HepG2 (cell line): ENCODE data around the gene FAM118B. TPM values are rescaled to one million over a fixed set of nuclear protein-coding genes. Genes with fewer than 3 reads are reported as not detected.
A peak's percentile ranks its signal among the peaks of the same experiment; 100 is the strongest.

Experiments used
- REL ChIP-seq: sonication (generic); formaldehyde crosslinking; conservative IDR thresholded peaks from 2 replicates; pipeline ENCODE4 v1.8.0; 2022; ENCODE audit warnings: mild to moderate bottlenecking, missing genetic modification reagents, moderate library complexity
- SOX13 ChIP-seq, 3 experiments: fragments of 450-650 bp in 1 of 3; sonication (generic) in 1 of 3; formaldehyde crosslinking in 1 of 3; IDR thresholded peaks in 2 of 3; conservative IDR thresholded peaks in 1 of 3; 2 replicates each; pipeline versions ENCODE4 v1.5.0 to v1.6.1; 2016 to 2020; ENCODE audit warnings: antibody characterized with exemption in 1 of 3, mild to moderate bottlenecking in 1 of 3, missing compliant biosample characterization in 1 of 3, missing genetic modification reagents in 1 of 3, moderate library complexity in 1 of 3
- ZNF232 ChIP-seq: sonication (generic); formaldehyde crosslinking; IDR thresholded peaks from 2 replicates; pipeline ENCODE4 v1.4.0; 2020; ENCODE audit warnings: missing genetic modification reagents, borderline replicate concordance
- ZNF530 ChIP-seq: sonication (generic); formaldehyde crosslinking; IDR thresholded peaks from 2 replicates; pipeline ENCODE4 v1.5.0; 2020; ENCODE audit warnings: low read depth, mild to moderate bottlenecking, missing genetic modification reagents
- ZNF720 ChIP-seq: sonication (generic); formaldehyde crosslinking; IDR thresholded peaks from 2 replicates; pipeline ENCODE4 v1.4.0; 2020; ENCODE audit warnings: missing genetic modification reagents
- ZNF737 ChIP-seq: sonication (generic); formaldehyde crosslinking; IDR thresholded peaks from 2 replicates; pipeline ENCODE4 v1.5.0; 2020; ENCODE audit warnings: missing genetic modification reagents, mild to moderate bottlenecking, borderline replicate concordance
- polyA plus RNA-seq, 8 experiments: library from polyadenylated mRNA; depleted of rRNA in 3 of 8; stranded (reverse) in 7 of 8; unstranded in 1 of 8; fragments of >200 nt; fragmentation: Illumina TruSeq in 4 of 8; extraction: Trizol in 4 of 8; gene quantifications; 2 replicates each; pipeline versions ENCODE4 v1.2.1 to v1.2.3, GENCODE V29; 2011 to 2016; ENCODE audit warnings: low read depth in 4 of 8, missing spikeins in 1 of 8, mixed read lengths in 1 of 8; ENCODE audit not compliant: insufficient read depth in 1 of 8
- total RNA-seq, 5 experiments: library from RNA; depleted of rRNA; stranded (reverse); fragments of >200 nt; fragmentation: Illumina TruSeq; extraction: Trizol; gene quantifications; 2 replicates each; pipeline ENCODE4 v1.2.3, GENCODE V29; 2016; ENCODE audit warnings: low read depth in 1 of 5
- TF ChIP-seq, protein P1 (sequence below), 2 experiments: fragments of 450-650 bp in 1 of 2; sonication (generic) in 1 of 2; formaldehyde crosslinking in 1 of 2; IDR thresholded peaks; 2 replicates each; pipeline versions ENCODE4 v1.6.1 to v1.8.0; 2016 to 2022; ENCODE audit warnings: antibody characterized with exemption in 1 of 2, mild to moderate bottlenecking in 1 of 2, missing genetic modification reagents in 1 of 2
- TF ChIP-seq, protein P2 (sequence below): sonication (generic); formaldehyde crosslinking; IDR thresholded peaks from 2 replicates; pipeline ENCODE4 v1.5.0; 2020; ENCODE audit warnings: mild to moderate bottlenecking, missing genetic modification reagents
- TF ChIP-seq, protein P3 (sequence below): IDR thresholded peaks from 2 replicates; pipeline ENCODE4 v1.6.1; 2016; ENCODE audit warnings: missing compliant biosample characterization, missing genetic modification reagents, borderline replicate concordance
- TF ChIP-seq, protein P4 (sequence below): sonication (generic); IDR thresholded peaks from 2 replicates; pipeline ENCODE4 v1.6.1; 2016; ENCODE audit warnings: low read depth, borderline replicate concordance

The FAM118B gene
- total and polyA plus RNA-seq, 2 of the 13 experiments (the other 11 are each of a cell fraction or from before 2014, with no cell fraction given), result 10.2 to 25.7 TPM

DNA sequence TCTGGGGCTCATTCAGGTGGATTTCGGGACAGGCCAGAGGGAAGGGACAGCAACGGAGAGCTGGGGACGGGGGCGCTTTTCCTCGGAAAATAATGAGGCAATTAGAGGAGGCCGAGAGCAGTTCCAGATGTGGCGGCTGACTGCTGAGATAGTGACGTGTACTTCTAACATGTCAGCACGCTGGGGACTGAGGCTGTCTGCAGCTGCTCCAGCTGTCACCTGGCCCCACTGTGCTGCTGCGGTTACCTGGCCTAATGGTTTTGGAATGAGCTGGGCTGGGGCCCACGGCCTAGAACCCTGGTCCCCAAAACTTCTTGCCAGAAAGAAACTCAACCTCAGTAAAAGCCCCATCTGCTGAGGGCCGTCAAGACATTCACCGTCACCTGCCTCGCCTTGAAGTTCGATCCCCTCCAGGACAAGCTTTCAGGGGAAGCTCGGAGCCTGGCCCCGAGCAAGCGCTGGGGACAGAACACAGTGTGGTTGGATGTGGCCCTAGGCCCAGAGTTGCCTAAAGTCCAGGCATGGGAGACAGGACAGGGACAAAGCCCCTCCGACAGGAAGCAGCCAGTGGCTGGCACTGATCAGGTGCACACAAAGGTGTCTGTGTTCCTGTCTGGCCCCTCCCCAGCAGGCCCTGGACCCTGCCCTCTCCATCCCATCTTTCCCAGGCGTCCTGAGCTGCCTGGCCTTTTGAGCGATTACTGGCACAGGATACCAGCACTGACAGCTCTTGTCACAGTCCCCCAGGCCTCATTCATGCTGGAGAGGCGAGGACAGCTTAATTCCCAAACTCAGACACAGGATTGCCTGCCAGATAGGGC, 22.3 kb upstream of the FAM118B start (continued):
- TF ChIP-seq, protein P1, sequence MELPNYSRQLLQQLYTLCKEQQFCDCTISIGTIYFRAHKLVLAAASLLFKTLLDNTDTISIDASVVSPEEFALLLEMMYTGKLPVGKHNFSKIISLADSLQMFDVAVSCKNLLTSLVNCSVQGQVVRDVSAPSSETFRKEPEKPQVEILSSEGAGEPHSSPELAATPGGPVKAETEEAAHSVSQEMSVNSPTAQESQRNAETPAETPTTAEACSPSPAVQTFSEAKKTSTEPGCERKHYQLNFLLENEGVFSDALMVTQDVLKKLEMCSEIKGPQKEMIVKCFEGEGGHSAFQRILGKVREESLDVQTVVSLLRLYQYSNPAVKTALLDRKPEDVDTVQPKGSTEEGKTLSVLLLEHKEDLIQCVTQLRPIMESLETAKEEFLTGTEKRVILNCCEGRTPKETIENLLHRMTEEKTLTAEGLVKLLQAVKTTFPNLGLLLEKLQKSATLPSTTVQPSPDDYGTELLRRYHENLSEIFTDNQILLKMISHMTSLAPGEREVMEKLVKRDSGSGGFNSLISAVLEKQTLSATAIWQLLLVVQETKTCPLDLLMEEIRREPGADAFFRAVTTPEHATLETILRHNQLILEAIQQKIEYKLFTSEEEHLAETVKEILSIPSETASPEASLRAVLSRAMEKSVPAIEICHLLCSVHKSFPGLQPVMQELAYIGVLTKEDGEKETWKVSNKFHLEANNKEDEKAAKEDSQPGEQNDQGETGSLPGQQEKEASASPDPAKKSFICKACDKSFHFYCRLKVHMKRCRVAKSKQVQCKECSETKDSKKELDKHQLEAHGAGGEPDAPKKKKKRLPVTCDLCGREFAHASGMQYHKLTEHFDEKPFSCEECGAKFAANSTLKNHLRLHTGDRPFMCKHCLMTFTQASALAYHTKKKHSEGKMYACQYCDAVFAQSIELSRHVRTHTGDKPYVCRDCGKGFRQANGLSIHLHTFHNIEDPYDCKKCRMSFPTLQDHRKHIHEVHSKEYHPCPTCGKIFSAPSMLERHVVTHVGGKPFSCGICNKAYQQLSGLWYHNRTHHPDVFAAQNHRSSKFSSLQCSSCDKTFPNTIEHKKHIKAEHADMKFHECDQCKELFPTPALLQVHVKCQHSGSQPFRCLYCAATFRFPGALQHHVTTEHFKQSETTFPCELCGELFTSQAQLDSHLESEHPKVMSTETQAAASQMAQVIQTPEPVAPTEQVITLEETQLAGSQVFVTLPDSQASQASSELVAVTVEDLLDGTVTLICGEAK (IDR thresholded peaks at IDR 0.05), result no peak
- TF ChIP-seq, protein P1 (CRISPR knock-in tag; IDR thresholded peaks at IDR 0.05), result 0 out of 2 replicates have a peak, but pooled peaks have one; percentile 50
- TF ChIP-seq ZNF720 (CRISPR knock-in tag) (no peak), ZNF737 (CRISPR knock-in tag) (no peak), REL (CRISPR knock-in tag) (no peak), ZNF232 (CRISPR knock-in tag) (peak; percentile 52; the same call in 1 of the 2 replicates), SOX13 (IDR thresholded peaks at IDR 0.05) (0 out of 2 replicates have a peak, but pooled peaks have one; percentile 11), SOX13 (CRISPR knock-in tag; conservative IDR thresholded peaks at IDR 0.05 in 1 of 2, IDR thresholded peaks at IDR 0.05 in 1 of 2) (peak in 1 of 2 experiments; percentile 82; a peak in 1 of 4 replicates), ZNF530 (CRISPR knock-in tag) (no peak)
- TF ChIP-seq, protein P2, sequence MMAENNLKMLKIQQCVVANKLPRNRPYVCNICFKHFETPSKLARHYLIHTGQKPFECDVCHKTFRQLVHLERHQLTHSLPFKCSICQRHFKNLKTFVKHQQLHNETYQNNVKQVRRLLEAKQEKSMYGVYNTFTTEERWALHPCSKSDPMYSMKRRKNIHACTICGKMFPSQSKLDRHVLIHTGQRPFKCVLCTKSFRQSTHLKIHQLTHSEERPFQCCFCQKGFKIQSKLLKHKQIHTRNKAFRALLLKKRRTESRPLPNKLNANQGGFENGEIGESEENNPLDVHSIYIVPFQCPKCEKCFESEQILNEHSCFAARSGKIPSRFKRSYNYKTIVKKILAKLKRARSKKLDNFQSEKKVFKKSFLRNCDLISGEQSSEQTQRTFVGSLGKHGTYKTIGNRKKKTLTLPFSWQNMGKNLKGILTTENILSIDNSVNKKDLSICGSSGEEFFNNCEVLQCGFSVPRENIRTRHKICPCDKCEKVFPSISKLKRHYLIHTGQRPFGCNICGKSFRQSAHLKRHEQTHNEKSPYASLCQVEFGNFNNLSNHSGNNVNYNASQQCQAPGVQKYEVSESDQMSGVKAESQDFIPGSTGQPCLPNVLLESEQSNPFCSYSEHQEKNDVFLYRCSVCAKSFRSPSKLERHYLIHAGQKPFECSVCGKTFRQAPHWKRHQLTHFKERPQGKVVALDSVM, result 0 out of 2 replicates have a peak, but pooled peaks have one; percentile 17
- TF ChIP-seq, protein P3, sequence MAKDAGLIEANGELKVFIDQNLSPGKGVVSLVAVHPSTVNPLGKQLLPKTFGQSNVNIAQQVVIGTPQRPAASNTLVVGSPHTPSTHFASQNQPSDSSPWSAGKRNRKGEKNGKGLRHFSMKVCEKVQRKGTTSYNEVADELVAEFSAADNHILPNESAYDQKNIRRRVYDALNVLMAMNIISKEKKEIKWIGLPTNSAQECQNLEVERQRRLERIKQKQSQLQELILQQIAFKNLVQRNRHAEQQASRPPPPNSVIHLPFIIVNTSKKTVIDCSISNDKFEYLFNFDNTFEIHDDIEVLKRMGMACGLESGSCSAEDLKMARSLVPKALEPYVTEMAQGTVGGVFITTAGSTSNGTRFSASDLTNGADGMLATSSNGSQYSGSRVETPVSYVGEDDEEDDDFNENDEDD, result peak; percentile 60; the same call in 1 of the 2 replicates
- TF ChIP-seq, protein P4, sequence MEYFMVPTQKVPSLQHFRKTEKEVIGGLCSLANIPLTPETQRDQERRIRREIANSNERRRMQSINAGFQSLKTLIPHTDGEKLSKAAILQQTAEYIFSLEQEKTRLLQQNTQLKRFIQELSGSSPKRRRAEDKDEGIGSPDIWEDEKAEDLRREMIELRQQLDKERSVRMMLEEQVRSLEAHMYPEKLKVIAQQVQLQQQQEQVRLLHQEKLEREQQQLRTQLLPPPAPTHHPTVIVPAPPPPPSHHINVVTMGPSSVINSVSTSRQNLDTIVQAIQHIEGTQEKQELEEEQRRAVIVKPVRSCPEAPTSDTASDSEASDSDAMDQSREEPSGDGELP, result peak; percentile 76; the same call in 1 of the 2 replicates
